Renal cortex interstitium (tissue), 11 donors: Measurements from ENCODE around the gene ZFR2. TPM values are rescaled to one million over a fixed set of nuclear protein-coding genes. Genes with fewer than 3 reads are reported as not detected.
A peak's percentile ranks its signal among the peaks of the same experiment; 100 is the strongest.

Experiments used
- DNase-seq, 11 donors: peaks; one replicate each; pipeline ENCODE4 v3.0.0-alpha.2; 2013; ENCODE audit warnings: low read depth in 9 of 11, low spot score in 4 of 11; ENCODE audit errors: extremely low read depth in 1 of 11
- polyA plus RNA-seq, 3 donors: library from polyadenylated mRNA; unstranded; fragments of 120-200 nt; gene quantifications; one replicate each; pipeline ENCODE4 v1.2.1, GENCODE V29; 2013; ENCODE audit not compliant: insufficient read length in 3 of 3

The ZFR2 gene
- polyA plus RNA-seq, 3 donors, result 2.3 to 3.6 (median 3.2) TPM

DNA sequence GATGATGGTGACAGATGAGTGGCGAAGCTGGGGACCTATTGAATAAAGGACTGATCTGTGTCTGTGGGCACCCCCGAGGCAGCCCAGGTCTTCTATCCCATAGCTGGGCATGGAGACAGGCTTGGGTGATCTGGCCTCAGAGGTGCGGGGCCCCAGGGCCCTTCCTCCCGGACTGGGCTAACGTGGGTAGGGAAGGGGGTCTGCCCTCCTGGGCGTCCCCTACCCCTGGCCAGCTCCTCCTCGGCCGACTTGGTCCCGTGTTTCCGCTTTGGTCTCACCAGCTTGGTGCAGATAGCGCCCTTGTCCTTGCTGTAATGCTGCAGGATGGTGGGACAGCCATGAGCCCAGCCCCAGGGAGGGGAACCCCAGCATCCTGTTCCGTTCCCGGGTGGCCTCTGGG lies 85.9 kb downstream of the ZFR2 start:
- no peak for DNase-seq

DNA sequence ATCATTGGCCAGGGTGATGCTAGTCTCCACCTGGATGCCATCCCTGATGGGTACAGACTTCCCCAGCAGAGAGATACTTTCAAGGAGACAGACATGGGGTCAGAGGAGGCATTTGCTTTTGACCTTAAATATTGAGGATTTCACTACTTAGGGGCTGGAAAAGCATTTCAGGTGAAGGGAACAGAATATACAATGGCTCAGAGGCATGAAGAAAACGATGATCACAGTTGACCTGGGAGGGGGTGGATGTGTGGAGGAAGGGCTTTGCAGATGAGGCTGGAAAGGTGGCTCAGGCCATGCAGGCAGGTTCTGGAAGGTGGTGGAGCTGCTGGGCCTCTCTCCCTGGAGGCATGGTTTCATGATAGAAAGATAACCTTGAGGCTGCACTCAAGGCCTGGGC lies 86.5 kb downstream of the ZFR2 start:
- DNase-seq, result no peak

DNA sequence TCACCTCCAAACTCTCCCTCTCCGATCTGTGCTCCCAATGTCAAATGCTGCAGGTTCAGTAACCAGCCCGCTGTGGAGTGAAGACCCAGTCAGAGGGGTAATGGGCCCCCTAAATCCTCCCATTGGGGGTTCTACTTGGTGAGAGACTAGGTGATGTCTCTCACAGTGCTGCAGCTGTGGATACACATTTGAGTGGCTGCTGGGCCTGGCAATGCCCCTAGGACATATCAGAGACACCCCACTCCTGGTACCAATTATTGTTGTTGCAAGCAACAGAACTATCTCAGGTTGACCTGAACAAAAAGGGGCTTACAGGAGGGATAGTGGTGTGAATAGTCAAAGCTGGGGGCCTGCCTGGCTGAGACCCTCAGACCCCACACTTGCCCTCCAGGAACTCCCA lies 87.2 kb downstream of the ZFR2 start:
- DNase-seq, result no peak

DNA sequence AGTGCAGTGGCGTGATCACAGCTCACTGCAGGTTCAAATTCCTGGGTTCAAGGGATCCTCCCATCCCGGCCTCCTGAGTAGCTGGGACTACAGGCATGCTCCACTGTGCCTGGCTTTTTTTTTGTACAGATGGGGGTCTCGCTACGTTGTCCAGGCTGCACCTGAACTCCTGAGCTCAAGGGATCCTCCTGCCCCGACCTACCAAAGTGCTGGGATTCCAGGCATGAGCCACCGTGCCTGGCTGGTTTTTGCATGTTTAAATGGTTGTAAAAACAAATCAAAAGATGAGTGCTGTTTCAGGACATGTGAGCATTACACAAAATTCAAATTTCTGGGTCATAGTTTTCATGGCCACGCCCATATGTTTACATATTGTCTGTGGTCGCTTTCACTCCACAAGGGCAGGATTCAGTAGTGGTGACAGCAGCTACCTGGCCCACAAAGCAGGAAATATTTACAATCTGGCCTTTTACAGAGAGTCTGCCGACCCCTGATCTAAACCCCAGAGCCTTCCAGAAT lies 88.0 kb downstream of the ZFR2 start:
- no peak for DNase-seq

DNA sequence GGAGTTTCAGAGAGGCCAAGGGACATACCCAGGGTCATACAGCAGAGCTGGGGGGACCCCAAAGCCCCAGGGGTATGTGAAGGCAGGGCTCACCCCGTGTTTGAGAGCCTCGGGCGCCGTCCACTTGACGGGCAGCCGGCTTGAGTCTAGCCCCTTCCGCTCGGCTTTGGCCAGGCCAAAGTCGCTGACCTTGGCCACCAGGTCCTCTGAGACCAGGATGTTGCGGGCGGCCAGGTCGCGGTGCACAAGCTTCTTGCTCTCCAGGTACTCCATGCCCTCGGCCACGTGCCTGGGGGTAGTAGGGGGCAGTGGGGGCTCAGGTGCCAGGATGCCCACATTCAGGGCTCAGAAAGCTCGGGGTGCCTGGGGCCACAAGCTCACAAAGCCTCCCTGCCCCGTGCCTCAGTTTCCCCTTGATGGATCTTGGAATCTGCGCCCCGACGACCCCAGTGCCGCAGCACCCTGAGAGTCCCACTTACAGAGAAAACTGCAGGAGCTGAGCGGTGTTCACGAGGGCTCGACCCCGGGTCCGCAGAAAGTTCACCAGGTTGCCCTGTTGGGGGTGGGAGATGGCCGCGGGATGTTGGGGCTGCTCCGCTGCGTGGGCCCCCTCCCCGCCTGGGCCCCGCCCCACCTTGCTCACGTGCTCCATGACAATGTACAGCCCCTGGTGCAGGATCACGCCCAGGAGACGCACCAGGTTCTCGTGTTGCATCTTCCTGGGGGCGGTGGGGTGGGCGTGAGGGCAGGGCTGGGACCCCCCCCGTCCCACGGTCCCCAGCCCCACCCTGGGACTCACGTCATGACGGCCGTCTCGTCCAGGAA lies 89.7 kb downstream of the ZFR2 start:
- DNase-seq, result no peak

DNA sequence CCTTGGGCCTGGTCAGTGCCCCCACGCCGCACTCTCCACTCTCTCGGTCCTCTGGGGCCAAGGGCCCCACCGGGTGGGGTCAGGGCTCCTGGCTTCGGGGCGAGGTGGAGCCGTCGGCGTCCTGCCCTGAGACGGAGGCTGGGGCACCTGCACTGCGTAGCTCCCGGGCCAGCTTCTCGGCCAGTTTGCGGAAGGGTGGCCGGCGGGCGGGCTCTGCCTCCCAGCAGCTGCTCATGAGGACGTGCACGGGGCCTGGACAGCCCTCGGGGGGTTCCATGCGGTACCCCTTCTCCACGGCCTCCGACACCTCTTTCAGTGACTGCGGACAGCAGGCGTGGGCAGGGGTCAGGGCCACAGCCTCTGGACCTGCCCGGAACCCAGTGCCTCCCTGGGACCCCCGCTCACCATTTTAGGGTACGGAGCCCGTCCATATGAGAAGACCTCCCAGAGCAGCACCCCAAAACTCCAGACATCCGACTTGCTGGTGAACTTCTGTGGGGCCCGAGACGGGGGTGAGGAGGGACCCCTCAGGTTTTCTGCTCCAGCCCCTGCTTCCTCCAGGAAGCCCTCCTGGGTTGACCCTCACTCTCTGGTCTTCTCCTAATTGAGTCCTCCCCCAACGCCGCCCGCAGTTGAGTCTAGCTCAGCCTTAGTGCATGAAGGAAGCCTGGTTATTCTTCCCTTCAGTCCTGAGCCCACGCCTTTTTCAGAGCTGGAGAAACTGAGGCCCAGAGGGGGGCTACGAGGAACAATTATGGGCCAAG lies 90.6 kb downstream of the ZFR2 start:
- DNase-seq, result no peak

DNA sequence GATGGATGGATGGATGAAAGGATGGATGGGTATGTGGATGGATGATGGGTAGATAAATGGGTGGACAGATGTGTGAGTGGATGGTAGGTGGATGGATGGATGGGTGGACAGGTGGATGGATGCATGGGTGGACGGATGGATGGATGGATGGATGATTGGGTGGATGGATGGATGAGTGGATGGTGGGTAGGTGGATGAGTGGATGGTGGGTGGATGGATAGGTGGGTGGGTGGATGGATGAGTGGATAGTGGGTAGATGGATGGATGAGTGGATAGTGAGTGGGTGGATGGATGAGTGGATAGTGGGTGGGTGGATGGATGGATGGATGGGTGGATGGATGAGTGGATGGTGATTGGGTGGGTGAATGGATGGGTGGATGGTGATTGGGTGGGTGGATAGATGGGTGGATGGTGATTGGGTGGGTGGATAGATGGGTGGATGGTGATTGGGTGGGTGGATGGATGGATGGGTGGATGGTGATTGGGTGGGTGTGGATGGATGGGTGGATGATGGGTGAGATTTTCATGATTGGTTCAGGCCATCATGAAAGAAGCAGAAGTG lies 92.3 kb downstream of the ZFR2 start:
- DNase-seq, result no peak

DNA sequence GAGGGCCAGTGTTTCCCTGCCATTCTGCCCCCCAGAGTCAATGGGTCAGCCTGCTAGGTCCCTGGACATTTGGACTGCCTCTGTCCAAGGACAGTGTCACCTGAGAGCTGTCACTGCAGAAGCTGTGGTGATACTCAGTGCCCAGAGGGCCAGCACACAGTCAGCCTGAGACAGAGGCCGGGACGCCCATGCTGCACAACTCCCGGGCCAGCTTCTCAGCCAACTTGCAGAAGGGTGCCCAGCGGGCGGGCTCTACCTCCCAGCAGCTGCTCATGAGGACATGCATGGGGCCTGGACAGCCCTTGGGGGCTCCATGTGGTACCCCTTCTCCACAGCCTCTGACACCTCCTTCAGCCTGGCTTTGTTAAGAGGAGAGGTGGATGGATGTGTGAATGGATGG lies 93.0 kb downstream of the ZFR2 start:
- no peak for DNase-seq

DNA sequence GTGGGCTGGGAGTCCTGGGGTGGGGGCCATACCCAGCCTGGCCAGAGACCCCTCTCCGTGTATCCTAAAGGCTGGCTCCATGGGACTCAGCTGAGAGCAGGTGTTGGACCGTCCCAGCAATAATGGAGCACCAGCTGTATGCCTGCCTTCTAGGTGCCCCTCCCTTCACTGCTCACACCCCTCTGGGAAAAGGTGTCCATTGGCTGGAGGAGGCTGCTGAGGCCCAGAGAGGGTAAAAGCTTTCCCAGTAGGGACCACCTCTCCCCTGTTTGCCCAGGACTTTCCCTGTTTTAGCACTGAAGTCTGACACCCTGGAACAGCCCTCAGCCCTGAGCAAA lies 93.5 kb downstream of the ZFR2 start:
- DNase-seq, result no peak

DNA sequence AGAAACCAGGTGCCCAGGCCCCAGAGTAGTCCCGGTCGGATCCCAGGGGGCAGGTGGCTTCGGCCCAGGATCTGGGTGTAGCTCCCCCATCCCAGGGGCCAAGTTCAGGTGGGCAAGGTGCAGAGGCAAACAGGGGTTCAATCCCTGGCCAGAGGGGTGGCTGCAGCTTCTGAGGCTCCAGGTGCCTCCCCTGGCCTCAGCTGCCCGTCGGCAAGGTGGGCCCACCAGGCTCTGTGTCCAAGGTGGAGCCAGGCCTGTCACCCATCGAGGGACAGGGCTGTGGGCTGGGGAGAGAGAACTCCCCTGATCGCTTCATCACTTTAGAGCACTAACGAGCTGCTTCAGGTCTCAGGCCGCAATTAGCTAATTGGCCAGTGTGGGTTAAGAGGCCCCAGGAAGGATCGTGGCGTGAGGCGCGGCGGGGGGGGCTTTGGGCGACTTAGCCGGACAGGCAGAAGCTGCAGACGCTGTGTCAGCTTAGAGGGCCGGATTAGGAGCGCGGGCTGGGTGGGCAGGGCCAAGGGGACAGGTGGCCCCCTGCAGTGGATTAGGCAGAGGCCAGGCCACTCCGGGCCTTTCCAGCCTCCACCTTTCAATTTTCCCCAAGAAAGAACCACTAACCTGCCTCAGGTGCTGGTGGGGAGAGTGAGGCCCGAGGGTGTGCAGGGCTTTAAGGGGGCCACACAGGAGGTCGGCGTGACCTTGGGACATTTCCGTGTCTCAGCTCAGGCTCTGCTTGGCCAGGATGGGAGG lies 94.0 kb downstream of the ZFR2 start:
- no peak for DNase-seq

DNA sequence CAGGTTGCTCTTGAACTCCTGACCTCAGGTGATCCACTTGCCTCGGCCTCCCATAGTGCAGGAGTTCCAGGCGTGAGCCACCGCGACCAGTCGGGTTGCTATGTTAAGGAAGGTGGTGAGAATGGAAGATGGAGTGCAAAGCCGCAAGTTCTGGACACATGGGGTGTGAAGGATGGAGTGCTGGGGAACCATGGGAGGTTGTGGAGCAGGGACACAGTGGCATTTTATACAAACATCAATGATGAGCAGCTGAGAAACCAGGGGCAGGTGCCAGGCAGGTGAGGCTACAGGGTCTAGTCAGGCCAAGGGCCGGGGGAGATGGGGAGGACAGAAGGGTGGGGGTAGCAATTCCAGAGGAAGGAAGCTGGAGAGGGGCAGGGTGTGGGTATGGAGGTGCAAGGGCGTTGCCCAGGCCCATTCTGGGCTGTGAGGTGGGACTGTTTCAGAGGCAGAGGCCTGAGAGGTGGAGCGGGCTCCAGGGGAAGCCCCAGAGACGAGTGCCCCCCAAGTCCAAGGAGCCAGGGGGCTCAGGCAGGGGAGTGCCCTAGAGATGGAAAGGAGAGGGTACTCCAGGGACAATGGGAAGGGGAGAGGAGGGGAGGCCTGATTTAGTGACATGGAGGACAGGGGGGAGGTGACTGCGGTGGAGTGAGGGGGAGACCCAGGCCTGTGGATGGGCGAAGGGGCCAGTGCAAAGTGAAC lies 94.9 kb downstream of the ZFR2 start:
- DNase-seq, result no peak

DNA sequence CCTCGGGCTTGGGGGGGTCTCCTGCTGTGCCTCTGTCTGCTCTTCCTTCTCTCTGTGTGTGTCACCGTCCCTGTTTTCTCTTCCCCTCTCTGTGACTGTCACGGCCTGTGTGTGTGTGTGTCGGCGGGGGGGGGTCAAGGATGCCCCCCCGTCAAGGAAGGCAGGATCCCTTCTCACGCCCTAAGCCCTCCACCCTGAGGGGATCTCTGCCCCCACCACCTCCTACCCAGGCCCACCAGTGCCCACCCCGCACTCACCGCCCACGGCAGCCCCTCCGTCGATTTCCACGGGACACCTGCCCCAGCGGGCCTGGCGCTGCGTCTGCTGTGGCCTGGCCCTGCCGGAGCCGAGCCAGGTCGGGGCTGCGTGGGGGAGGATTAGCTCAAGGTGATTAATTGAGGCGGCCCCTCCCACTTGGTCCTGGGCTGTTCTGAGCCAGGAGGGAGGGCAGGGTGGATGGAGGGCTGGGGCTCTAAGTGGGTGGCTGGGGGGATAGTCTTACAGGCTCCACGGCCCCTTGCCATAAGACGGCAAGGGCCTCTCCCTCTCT lies 96.9 kb downstream of the ZFR2 start, which contains the start of gene RAX2:
Gene RAX2 (minus strand): TSS at position 323 of the 550 bp plus-strand sequence. CDS start 486 bp downstream, outside the sequence.
- DNase-seq, result peak in 2 of 11 donors; percentile 43 to 52

DNA sequence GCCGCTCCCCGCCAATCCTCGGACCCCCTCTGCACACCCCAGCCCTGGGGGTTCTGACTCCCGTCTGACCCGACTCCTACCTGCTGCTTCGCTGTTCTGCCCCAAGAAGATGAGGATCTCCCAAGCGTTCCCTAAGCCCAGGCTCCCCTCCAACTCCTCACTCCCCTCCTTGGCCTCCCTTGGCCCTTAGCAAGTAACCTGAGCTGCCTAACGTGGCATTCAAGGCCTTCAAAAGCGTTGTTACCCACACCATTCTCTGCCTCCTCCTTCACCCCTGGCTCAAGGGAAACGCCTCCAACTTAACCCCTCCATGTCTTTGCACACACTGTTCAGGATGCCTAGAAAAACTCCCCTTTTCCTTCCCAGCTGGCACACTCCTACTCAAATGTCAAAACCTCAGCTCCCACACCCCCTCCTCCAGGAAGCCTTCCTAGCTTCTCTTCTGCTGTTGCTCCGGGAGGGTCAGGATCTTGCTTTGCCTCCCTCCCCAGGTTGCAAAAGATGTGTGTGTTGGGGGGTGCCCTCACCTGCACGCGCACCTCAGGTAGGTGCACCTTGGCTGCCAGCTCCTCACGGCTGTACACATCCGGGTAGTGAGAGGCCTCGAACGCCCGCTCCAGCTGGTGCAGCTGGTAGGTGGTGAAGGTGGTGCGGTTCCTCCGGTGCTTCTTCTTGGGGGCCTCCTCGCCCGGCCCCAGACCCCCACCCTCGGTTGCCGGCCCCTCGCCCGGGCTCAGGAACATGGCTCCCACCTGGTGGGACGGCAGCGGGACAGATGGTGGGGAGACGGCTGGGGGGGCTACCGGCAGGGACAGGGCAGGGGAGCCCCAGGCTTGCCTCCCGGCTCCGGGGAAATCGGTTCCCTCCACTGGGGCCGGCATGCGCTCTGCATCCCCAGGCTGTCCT lies 97.6 kb downstream of the ZFR2 start:
- DNase-seq, result no peak

DNA sequence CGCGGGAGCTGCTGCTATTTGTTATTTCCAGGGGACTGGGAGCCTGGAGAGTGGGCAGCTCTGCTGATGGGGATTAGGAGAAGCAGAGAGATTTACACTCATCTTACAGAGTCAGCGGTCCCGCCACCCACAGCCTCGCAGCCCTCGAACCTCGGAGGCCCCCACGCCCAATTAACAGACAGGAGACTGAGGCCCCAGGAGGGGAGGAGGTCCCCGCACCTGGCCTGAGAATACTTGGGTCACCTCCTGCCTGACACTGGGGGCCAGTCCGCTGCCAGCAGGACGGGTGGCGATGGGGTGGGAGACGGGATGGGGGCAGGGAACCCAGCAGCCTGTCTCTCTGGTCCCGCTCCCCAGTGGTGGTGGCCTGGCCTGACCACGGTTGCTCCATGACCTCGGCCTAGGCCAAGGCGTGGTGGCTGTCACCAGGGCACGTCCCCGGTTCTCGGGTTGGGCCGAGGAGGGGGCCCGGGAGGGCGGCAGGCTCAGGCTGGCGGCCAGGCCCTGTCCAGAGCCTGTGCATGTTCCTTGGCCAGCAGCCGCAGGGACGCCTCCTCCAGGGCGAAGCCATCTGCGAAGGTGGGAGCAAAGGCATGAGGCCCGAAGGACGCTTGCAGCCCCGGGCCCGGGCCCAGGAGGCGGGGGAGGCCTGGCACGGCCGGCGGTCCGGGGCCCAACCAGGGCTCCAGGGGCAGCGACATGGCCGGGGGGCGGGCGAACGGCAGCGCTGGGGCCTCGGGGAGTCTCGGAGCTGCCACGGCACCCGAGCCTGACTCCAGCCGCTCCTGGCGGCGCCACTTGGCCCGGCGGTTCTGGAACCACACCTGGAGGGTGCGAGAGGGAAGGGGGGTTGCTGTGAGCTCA lies 98.5 kb downstream of the ZFR2 start:
- DNase-seq, result no peak

DNA sequence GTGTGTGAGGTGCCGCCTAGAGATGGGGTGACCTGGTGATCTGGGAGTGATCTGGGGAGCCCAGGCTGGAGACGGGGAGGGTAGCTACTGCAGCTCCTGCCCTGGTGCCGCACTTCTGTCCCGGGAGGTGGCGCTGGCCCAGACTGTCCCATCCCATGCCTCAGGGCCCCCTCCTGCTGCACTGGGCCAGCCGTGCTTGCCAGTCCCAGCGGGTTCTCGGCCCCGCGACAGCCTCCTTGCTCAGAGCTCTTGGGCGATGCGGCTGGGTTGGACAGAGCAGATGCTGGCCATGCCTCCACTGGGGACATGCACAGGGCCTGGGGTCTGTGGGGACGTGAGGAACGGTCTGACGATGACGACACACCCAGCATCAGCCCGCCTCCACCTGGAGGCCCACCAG lies 99.3 kb downstream of the ZFR2 start:
- DNase-seq, result no peak

DNA sequence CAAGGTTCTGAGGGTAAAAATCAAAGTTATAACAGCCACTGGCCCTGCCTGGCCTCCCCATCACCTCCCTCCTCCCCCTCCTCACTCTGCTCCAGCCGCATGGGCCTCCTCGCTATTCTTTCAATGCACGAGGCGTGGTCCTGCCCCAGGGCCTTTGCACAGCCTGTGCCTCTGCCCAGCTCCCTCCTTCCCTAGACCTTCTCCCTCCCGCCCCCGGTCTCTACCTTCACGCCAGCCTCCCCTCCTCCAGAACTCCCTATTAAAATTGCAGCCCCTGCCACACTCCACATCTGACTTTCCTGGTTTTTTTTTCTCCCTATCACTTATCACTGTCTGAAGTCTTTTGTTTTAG lies 100.1 kb downstream of the ZFR2 start:
- no peak for DNase-seq
